ENCODE measurements around the gene HIC1. TPM values are rescaled to one million over a fixed set of nuclear protein-coding genes. Genes with fewer than 3 reads are reported as not detected.

HIC1 gene
- total RNA-seq: 9.4 and 148 TPM in 2 replicates

DNA sequence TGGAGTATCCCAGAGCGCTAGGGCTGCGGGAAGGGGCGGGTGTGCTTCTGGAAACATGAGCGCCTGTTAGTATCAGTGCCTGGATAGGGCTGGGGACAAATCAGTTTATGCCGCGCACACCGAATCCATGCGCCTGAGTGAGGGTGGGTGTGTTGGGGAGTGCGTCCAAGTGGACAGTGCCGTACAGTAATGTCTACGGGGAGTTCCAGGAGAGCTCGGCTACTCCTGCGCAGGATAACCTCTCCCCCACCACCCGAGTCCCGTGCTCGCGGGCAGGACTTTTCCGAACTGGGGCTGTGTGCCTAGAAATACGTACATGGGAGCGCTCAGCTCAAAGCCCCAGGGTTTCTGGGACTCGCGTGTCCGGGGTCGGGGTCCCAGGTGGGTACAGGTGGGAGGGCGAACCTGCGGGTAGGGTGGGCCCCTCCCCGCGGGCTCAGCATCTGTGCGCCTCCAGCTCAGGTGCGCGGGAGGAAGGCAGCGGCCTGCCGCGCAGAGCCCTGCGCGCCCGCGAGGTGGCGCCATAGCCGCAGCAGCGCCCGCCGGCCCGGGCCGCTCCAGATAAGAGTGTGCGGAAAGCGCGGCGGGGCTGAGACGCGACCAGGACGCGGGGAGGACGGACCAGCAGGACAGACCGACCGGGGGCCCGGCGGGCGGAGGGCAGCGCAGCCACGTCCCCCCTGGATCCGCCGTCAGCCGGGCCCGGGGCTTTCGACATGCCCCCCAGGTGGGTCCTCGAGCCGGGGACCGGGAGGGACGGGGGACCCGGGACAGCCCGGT, at the start of gene HIC1:
HIC1 (plus strand) TSS at position 592 of the 780 bp plus-strand sequence. CDS start 1,588 bp downstream, outside the sequence.

DNA sequence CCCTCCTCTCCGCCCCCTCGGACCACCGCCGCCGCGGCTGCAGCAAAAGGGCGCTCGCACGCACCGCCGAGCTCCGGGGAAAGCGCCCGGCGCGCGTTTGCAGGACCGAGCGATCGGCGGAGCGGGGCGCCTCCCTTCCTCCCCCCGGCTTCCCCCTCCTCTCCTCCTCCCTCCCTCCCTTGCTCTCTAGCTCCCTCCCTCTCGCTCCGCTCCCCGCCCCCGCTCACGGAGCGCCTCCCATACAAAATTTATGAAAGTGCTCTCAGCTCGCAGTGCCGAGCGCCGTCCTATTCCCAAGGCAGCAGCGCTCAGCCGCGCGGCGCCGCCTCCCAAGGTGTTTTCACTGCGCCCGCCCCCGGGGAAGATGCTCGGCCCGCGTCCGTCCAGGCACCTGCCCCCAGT, 29.7 kb upstream of the HIC1 start, which contains the start of gene RTN4RL1:
RTN4RL1 (minus strand) TSS at position 115 of the 402 bp plus-strand sequence. CDS start 469 bp downstream, outside the sequence.

GRCh38 chr17:2029911-2030778, 24.8 kb upstream of the HIC1 start, which contains the start of gene DPH1:
DPH1 (plus strand) TSS chr17:2030153; CDS start chr17:2030170, 17 bp downstream.

DNA sequence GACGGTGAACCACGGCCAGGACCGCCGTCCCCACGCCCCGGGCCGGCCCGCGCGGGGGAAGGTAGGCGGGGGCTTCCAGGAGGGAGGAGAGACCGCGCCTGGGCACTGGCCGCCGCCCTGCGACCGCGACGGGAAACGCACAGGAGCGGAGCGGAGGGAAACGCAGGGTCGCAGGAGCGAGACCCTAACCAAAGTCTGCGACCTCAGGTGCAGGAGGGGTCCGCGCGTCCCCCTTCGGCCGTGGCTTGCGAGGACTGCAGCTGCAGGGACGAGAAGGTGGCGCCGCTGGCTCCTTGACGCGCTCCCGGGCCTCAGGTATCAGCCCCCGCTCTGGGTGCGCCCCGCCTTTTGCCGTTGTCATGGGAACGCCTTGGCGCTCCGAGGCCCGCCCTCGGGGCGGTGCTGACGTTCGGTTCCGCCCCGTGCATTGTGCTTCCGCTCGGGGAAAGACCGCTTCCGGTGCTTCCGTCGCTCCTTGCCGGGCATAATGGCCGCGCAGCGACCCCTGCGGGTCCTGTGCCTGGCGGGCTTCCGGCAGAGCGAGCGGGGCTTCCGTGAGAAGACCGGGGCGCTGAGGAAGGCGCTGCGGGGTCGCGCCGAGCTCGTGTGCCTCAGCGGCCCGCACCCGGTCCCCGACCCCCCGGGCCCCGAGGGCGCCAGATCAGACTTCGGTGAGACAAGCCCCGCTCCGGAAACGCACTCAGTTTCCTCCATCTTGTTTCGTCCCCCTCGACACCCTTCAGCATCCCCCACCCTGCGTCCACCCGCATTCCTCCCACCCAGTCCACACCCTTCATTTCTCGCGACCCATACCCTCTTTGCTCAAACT, 13.1 kb upstream of the HIC1 start, which contains the start of gene OVCA2:
OVCA2 (plus strand) TSS at position 462 of the 829 bp plus-strand sequence; CDS start at position 488, 26 bp downstream.

Small RNA genes lying within 50 kb of the gene (small RNA-seq; reads per million reads assigned to genes)
- gene AC090617.6 (ENCODE audit: low replicate concordance) (not detected), gene AC090617.9 (ENCODE audit: low replicate concordance) (not detected), gene MIR132 (ENCODE audit: low replicate concordance) (5.2 reads per million, percentile 88 among the genes with 10 or more reads in this experiment), gene MIR212 (ENCODE audit: low replicate concordance) (2.5 reads per million, percentile 75 among the genes with 10 or more reads in this experiment), gene OVCA2 (ENCODE audit: low replicate concordance) (not detected)

Other genes starting within 250 kb of the HIC1 start
- gene SMYD4, start 225.2 kb upstream of the HIC1 start, total RNA-seq: 7.2 and 14.2 TPM in 2 replicates
- gene RPA1, start 225.1 kb upstream of the HIC1 start, total RNA-seq: 12.9 and 21.6 TPM in 2 replicates
- gene RTN4RL1, start 29.8 kb upstream of the HIC1 start, total RNA-seq: 0.14 TPM in 1 of 2 replicates, not detected in the other
- 40.2 and 46.0 TPM in 2 replicates for gene DPH1, start 24.9 kb upstream of the HIC1 start, total RNA-seq
- gene OVCA2, start 13.1 kb upstream of the HIC1 start, total RNA-seq: 49.7 and 98.8 TPM in 2 replicates
- gene SMG6, start 248.7 kb downstream of the HIC1 start, total RNA-seq: 36.3 and 43.2 TPM in 2 replicates
- 21.7 and 24.3 TPM in 2 replicates for gene SRR, start 248.8 kb downstream of the HIC1 start, total RNA-seq

Data from placental pericyte (primary cell).